ENCODE data around the gene TMEM9B.
A peak's percentile ranks its signal among the peaks of the same experiment; 100 is the strongest.

TMEM9B gene

DNA sequence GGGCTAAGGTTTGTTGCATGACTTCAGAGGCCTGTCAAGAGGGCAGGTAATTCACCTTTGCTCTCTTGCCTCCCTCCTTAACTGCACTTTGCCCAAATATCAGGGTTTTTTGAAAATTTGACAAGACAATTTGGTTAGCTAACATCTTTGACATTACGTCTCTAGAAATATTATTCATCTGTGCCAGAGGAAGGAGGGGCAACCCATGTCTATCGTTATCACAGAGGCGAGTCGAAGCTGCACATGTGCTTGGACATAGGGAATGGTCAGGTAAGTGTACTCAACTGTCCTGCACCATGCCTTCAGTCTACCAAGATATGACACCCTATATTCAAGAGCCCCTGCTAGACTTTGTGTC is 49.6 kb downstream of the TMEM9B start:
- TF ChIP-seq, protein P1, sequence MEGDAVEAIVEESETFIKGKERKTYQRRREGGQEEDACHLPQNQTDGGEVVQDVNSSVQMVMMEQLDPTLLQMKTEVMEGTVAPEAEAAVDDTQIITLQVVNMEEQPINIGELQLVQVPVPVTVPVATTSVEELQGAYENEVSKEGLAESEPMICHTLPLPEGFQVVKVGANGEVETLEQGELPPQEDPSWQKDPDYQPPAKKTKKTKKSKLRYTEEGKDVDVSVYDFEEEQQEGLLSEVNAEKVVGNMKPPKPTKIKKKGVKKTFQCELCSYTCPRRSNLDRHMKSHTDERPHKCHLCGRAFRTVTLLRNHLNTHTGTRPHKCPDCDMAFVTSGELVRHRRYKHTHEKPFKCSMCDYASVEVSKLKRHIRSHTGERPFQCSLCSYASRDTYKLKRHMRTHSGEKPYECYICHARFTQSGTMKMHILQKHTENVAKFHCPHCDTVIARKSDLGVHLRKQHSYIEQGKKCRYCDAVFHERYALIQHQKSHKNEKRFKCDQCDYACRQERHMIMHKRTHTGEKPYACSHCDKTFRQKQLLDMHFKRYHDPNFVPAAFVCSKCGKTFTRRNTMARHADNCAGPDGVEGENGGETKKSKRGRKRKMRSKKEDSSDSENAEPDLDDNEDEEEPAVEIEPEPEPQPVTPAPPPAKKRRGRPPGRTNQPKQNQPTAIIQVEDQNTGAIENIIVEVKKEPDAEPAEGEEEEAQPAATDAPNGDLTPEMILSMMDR (IDR thresholded peaks at IDR 0.05; ENCODE audit: control insufficient read depth, extremely low read depth, insufficient read depth): no peak
- no peak overlapping the region for H3K4me3 ChIP-seq (ENCODE audit: low read depth, low read length)
- no peak for DNase-seq (ENCODE audit: low read depth)

DNA sequence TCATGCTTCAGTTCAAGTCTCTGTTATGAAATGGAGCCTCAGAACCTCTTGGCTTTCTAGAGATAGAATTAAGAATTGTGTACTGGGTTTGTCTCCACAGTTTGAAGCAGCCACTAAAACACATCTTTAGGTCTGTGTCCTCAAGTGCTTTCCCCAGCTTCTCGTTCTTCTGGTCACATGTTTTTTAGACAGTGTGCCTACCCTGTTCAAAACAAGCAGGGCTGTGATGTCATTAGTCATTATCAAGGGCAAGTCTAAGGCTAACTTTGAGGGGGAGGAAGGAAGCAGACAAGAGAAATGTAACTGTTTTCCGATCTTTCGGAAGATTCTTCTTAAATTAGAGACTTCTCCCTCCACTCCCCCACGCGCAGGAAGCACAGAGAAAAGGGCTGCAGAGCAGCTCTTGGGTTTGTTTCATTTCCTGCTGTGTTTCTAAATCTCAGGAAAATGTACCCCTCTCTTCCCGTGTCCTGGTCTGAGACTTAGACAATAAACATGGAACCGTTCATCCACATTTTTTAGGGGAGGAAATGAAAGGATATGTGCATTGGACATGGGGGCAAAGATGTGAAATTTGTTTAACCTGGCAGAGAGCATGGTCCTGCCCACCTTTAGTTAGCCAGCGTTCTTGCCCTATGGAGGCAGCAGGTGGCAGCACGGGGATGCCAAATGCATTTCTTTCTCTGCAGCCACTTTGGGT is 50.1 kb downstream of the TMEM9B start:
- H3K4me3 ChIP-seq (ENCODE audit: low read depth, low read length): no peak overlapping the region
- no peak for DNase-seq (ENCODE audit: low read depth)
- TF ChIP-seq, protein P1 (IDR thresholded peaks at IDR 0.05; ENCODE audit: control insufficient read depth, extremely low read depth, insufficient read depth): peak; percentile 77

DNA sequence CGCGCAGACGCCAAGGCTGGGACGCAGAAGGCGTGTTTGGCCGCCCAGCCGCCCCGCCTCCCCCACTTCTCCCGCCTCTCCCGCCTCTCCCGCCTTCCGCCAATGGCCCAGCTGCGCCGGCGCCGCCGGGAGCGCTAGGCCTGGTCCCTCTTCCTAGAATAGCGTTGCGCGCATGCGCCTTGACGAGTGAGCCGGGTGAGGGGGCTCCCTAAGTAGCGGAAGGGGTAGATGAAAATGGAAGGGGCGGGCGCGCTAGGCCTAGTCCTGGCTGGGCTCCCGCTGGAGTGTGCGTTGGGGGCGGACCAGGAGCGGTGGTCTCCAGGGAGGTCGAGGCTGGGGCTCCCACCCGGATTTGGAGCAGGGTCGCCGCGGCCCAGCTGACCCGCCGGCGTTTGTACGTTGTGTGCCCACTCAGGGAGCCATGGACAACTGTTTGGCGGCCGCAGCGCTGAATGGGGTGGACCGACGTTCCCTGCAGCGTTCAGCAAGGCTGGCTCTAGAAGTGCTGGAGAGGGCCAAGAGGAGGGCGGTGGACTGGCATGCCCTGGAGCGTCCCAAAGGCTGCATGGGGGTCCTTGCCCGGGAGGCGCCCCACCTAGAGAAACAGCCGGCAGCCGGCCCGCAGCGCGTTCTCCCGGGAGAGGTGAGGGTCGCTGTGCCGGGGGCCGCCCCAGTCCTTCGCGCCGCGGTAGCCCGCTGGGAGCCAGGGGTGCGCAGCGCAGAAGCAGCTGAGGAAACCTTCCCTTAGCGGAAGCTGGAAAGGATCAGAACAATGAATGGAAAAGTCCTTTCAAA is 53.0 kb downstream of the TMEM9B start, which contains the start of gene AKIP1:
Gene AKIP1 (plus strand): TSS at position 161 of the 795 bp plus-strand sequence. CDS start 261 bp downstream, at position 422.
- peak; percentile 54 for DNase-seq (ENCODE audit: low read depth)
- peak within 1 kb of the TSS; percentile 91 for H3K4me3 ChIP-seq (ENCODE audit: low read depth, low read length)
- TF ChIP-seq, protein P1 (IDR thresholded peaks at IDR 0.05; ENCODE audit: control insufficient read depth, extremely low read depth, insufficient read depth): no peak

DNA sequence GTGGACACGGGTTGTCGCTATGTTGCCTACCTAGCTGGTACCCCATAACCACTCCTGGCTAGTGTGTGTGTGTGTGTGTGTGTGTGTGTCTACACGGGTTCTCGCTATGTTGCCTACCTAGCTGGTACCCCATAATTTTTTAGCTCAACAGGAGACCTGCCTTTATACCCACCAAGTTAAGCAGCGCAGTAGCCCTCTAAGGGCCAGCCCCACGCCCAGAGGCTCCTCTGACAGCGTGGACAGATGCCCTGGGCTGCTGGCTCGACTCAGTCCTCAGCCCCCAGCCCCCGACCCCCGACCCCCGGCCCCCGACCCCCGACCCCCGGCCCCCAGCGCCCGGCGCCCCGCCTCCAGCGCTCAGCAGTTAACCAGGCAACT is 53.6 kb downstream of the TMEM9B start:
- TF ChIP-seq, protein P1 (IDR thresholded peaks at IDR 0.05; ENCODE audit: control insufficient read depth, extremely low read depth, insufficient read depth): no peak
- no peak for DNase-seq (ENCODE audit: low read depth)
- peak overlapping the region; percentile 91 for H3K4me3 ChIP-seq (ENCODE audit: low read depth, low read length)

DNA sequence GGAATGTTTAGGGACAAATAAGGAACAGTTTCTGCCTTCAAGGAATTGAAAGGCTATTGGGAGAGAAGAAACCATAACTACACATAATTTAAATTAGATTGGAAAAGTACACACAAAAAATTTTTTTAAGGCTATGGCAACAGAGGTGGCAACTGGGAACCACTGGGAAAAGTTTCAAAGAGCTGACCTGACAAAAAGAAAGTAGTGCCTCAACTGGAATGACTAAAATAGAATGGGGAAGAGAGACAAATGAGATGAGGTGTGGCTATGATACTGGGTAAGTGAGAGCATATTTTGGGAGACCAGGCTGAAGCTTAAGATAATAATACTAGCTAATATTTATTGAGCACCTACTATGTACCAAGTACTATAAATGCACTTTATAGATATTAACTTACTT is 56.1 kb downstream of the TMEM9B start:
- no peak overlapping the region for H3K4me3 ChIP-seq (ENCODE audit: low read depth, low read length)
- DNase-seq (ENCODE audit: low read depth): no peak
- TF ChIP-seq, protein P1 (IDR thresholded peaks at IDR 0.05; ENCODE audit: control insufficient read depth, extremely low read depth, insufficient read depth): no peak

DNA sequence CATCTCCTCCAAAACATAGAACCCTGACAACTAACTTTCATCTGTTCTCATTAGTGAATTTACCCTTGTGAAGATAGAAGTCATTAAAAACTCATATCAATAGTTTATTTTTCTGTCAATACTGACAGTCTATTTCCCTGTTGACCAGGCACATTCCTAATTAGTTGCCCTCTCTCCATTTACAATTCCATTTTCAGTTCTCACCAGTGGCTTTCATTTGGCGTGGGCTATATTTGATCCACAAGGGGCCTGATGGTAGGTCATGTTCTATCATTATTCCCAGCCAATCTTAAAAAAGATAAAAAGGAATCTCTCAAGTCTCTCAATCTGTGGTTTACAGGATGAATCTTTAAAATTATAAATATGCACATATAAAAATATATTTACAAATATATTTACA is 57.1 kb downstream of the TMEM9B start:
- DNase-seq (ENCODE audit: low read depth): no peak
- H3K4me3 ChIP-seq (ENCODE audit: low read depth, low read length): no peak overlapping the region
- TF ChIP-seq, protein P1 (IDR thresholded peaks at IDR 0.05; ENCODE audit: control insufficient read depth, extremely low read depth, insufficient read depth): no peak

Data from LNCaP clone FGC (cell line).